ENCODE measurements around the gene GEMIN5. TPM values are rescaled to one million over a fixed set of nuclear protein-coding genes. Genes with fewer than 3 reads are reported as not detected.

Gene GEMIN5
- total RNA-seq, 2 donors from 2014 or later = 11.3 to 11.5 TPM

- Histone ChIP-seq H3K27ac (no peak overlapping the region), H3K36me3 (peaks cover 25% of the 10 kb centered on the region), H3K27me3 (no peaks in the 10 kb centered on the region), H3K4me1 (peaks cover 0 to 34% of the 10 kb centered on the region in 2 donors), H3K4me3 (no peak overlapping the region), H3K9me3 (no peaks in the 10 kb centered on the region)
- DNase-seq (ENCODE audit: low spot score) = no peak
- no peak for TF ChIP-seq CTCF (IDR thresholded peaks at IDR 0.05)
Observed at GRCh38 chr5:154863291-154864080, 74.5 kb downstream of the GEMIN5 start.

- Histone ChIP-seq H3K4me3 (no peak overlapping the region), H3K4me1 (peaks cover 0 to 34% of the 10 kb centered on the region in 2 donors), H3K36me3 (peaks cover 25% of the 10 kb centered on the region), H3K9me3 (no peaks in the 10 kb centered on the region), H3K27ac (no peak overlapping the region), H3K27me3 (no peaks in the 10 kb centered on the region)
- TF ChIP-seq CTCF (IDR thresholded peaks at IDR 0.05) = no peak
- no peak for DNase-seq (ENCODE audit: low spot score)
Observed at GRCh38 chr5:154862766-154863165, 75.2 kb downstream of the GEMIN5 start.

- no peak overlapping the region for H3K4me3 ChIP-seq
- no peaks in the 10 kb centered on the region for H3K9me3 ChIP-seq
- peaks cover 0 to 36% of the 10 kb centered on the region in 2 donors for H3K4me1 ChIP-seq
- no peaks in the 10 kb centered on the region for H3K27me3 ChIP-seq
- H3K27ac ChIP-seq = no peak overlapping the region
- no peak for DNase-seq (ENCODE audit: low spot score)
- peaks cover 25% of the 10 kb centered on the region for H3K36me3 ChIP-seq
- no peak for TF ChIP-seq CTCF (IDR thresholded peaks at IDR 0.05)
Observed at GRCh38 chr5:154861946-154862345, 76.1 kb downstream of the GEMIN5 start.

GRCh38 chr5:154860765-154861164 lies 77.2 kb downstream of the GEMIN5 start:
- Histone ChIP-seq H3K9me3 (no peaks in the 10 kb centered on the region), H3K27me3 (no peaks in the 10 kb centered on the region), H3K4me3 (no peak overlapping the region), H3K4me1 (peaks cover 0 to 41% of the 10 kb centered on the region in 2 donors), H3K36me3 (peaks cover 23% of the 10 kb centered on the region), H3K27ac (peak overlapping the region; percentile 99)
- DNase-seq (ENCODE audit: low spot score) = no peak
- no peak for TF ChIP-seq CTCF (IDR thresholded peaks at IDR 0.05)

GRCh38 chr5:154860123-154860522 lies 77.9 kb downstream of the GEMIN5 start:
- H3K27me3 ChIP-seq = no peaks in the 10 kb centered on the region
- H3K4me3 ChIP-seq = peak overlapping the region; percentile 81 to 93
- H3K27ac ChIP-seq = peak overlapping the region; percentile 99
- H3K36me3 ChIP-seq = peaks cover 16% of the 10 kb centered on the region
- TF ChIP-seq CTCF (IDR thresholded peaks at IDR 0.05) = no peak
- H3K9me3 ChIP-seq = no peaks in the 10 kb centered on the region
- no peak for DNase-seq (ENCODE audit: low spot score)
- H3K4me1 ChIP-seq = peaks cover 0 to 41% of the 10 kb centered on the region in 2 donors

Measured in right atrium auricular region (tissue), 2 donors.